Islet of Langerhans (tissue), 1 donor: ENCODE results near the gene HAUS7.
A peak's percentile ranks its signal among the peaks of the same experiment; 100 is the strongest.

ENCODE experiments used
- FAIRE-seq: peaks from one replicate; lab custom pipeline; 2011; peaks lifted over from hg19 to GRCh38; lab: Jason Lieb, UNC

Gene HAUS7

DNA sequence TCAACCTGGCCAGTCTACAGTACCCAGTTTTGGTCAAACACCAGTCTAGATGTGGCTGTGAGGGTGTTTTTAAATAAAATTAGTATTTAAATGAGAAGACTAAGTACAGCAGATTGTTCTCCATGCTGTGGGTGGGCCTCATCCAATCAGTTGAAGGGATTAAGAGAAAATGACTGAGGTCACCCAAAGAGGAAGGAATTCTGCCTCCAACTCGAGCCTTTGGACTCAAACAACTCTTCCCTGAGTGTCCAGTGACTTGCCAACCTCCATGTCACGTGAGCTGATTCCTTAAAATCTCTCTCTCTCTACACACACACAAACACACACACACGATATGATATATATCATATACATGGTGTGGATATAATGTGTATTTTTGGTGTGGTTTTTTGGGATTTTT, 34.5 kb downstream of the HAUS7 start:
- FAIRE-seq = no peak

DNA sequence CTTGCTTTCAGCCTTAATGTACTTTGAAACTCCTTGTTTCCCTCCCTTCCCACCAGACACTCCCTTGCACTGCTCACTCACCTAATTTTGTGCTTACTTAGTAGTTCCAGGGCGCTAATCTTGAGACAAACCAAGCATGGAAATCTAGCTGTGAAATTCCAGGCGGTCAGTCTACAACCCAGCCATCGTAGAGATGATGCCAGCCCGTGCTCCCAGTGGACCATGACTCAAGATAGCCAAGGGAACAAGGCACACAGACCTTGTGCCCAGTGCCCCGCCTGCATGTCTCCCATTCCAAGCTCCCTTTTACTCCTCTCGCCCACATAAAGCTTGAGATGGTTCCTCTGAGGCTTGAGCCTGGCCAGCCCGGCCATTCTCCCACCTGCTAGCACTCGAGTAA, 35.6 kb downstream of the HAUS7 start:
- no peak for FAIRE-seq

DNA sequence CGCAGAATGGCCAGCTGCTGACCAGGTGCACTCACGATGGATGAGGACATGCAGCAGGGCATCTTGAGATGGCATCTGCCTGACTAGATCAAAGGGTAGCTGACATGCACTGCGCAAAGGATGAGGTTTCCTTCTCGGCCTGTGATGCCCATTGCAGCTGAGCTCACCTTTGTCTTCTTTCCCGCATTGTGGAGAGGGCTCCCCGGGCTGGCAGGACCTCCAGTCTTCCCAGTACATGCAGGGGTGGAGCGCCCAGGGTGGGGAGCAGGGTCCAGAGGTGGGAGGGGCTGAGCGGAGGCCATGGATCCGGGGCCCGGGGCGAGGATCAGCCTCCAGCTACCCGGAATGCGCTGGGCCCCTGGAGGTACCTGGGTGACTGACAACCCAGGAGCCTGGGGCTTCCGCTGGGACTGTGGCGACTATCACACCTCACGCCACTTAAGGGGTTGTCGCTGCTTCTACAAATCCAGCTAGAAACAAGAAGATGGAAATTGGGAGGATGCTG, 36.5 kb downstream of the HAUS7 start:
- FAIRE-seq = no peak

DNA sequence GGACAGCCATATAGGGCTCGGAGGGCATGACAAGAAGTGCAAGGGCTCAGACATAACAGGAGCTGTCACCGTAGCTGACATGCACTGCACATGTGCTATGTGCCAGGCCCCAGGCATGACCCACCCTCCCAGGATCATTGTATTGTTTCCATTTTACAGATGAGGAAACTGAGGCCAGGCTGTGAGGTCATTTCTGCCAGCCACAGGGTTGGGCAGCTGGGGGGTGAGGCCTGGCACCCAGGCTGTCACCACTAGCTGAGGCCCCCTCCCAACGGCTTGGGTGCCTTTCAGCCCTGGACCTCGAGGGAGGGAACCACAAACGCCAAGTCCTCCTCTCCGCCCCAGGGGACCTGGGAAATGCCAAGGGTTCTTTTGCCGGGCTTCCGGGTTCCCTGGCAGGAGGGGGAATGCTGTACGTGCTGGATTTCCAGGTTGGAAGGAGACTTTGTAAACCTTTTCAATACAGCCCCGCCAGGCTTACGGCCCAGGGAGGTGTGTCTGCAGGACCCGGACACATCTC, 37.2 kb downstream of the HAUS7 start:
- FAIRE-seq = no peak

DNA sequence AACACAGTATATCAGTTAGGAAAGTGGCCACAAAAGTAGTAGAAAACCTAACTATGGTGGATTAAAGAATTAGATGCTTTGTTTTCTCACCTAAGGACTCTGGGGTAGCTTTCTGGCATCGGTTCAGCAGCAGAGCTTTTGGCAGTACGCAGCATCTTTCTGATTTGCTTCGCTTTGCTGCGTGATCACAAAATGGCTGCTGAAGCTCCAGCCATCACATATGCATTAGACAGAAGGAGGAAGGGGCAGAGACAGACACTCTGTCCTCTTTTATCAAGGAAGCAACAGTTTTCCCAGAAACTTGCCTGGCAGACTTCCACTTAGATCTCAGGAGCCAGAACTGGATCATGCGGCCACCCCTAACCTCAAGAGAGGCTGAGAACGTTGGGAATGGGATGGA, 39.6 kb downstream of the HAUS7 start:
- no peak for FAIRE-seq

DNA sequence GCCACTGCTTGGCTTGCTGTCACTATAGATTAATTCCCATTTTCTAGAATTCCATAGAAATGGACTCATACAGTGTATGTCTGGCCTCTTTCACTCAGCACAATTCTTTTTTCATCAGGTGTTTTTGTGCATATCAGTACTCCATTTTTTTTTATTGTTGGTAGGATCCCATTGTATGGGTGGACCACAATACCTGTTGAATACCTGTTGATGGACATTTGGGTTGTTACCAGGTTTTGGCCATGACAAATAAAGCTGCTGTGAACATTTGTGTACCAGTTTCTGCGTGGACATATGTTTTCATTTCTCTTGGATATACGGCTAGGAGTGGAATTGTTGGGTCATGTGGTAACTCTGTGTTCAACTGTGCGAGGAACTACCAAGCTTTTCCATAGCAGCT, 44.2 kb downstream of the HAUS7 start:
- FAIRE-seq = no peak

DNA sequence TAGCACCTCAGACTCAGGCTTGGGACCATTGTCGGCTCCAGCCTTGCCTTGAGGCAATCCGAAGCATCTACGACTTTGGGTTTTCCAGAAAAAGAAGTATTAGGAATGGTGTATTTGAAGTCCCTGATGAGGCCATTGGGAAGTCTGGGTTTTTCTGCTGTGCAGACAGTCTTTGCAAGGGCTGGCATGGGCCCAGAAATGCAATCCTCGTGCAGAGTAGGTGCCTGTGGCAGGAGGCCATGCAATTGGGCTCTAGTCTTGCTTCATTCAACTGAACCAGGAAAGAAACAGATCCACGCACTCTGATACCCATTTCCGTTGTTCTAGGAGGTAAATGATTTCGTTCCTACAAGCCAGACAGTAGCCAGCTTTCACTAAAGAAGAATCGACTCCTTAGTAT, 46.7 kb downstream of the HAUS7 start:
- no peak for FAIRE-seq

DNA sequence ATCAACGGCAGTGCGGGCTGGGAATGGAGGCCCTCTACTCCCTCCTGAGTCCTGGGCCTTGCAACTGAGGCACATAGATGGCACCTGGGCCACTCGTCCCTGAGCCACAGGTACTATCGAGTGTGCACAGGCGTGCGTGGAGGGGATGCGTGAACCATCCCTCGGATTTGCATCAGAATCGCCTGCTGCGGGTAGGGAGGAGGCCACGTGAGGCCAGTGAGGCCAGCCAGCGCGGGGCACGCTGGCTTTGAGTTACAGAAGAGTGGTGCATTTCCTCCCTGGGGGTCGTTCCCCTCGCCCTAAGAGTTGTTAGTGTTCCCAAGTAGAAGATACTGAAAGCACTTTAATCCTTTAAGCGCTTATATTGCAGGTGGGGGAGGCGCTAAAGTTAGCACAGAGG, 48.5 kb downstream of the HAUS7 start:
- no peak for FAIRE-seq

DNA sequence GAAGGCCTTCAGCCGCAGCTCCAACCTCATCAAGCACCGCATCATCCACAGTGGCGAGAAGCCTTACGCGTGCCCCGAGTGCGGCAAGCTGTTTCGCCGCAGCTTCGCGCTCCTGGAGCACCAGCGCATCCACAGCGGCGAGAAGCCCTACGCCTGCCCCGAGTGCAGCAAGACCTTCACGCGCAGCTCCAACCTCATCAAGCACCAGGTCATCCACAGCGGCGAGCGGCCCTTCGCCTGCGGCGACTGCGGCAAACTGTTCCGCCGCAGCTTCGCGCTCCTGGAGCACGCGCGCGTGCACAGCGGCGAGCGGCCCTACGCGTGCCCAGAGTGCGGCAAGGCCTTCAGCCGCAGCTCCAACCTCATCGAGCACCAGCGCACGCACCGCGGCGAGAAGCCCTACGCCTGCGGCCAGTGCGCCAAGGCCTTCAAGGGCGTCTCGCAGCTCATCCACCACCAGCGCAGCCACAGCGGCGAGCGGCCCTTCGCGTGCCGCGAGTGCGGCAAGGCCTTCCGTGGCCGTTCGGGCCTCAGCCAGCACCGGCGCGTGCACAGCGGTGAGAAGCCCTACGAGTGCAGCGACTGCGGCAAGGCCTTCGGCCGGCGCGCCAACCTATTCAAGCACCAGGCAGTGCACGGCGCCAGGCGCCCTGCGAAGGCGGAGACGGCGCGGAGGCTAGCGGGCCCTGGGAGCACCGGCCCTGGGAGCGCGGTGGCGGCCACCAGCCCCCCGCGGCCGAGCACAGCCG, 49.4 kb downstream of the HAUS7 start:
- FAIRE-seq = no peak

DNA sequence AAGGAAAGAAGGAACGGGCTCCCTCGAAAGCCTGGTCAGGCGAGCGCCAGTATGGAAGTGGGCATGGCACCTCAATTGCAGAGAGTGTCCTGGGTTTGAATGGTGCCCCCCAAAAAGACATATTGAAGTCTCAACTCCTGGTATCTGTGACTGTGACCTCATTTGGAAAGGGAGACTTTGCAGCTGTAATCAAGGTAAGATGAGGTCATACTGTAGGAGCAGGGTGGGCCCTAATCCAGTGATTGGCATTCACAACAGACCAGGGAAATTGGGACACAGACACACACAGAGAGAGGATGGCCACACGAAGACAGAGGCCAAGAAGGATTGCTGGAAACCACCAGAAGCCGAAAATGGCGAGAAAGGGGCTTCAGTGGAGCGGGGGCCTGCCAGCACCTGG, 52.7 kb downstream of the HAUS7 start:
- FAIRE-seq = no peak

DNA sequence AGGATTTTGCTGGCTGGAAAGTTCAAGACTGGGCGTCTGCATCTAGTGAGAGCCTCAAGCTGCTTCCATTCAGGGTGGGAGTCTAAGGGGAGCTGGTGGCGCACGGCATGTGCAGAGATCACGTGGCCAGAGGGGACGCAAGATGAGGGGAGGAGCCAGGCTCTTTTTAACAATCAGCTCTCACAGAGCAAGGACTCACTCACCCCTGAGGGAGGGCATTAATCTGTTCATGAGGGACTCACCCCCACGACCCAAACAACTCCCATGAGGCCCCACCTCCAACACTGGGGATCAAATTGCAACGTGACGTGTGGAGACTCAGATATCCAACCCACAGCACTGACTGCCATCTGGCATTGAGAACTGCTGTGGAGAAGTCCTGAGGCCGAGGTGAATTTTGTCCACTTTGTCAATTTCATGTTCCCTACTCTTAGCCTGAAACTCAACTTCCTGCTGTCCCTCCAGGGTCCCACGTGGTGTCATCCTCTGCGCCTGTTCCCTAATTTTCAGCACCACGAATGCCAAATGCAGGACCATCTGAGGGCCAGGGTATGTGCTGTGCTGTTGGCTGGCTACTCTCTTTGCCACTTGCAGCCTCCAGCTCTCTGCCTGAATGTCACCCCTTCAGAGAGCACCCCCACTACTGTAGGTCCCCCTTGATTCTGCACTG, 53.5 kb downstream of the HAUS7 start:
- FAIRE-seq = no peak

DNA sequence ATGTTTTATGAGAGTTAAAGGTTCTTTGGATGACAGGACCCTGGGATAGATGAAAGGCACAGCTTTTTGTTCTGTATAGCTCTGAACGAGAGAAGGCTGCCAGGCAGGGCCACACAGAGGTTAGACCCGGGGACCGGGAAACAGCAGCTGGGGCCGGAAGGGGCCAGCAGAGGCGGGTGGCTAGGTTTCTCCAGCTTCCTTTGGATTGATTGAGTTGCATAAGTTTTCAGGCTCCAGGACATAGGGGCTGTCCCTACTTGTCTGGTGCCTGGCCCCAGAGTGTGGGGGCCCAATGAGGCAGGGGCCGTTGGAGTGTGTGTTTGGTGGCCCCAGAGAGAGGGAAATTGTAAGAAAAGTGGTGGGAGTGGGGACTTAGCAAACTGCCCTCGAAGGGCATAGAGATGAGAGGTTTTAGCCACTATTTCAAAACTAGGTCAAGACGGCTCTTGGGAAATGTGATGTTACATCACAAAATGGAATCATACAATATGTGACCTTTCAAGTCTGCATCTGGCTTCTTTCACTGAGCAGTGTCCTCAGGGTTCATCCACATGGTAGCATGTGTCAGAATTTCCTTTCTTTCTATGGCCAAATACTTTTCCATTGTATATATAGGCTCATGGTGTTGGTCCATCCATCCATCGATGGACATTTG, 55.4 kb downstream of the HAUS7 start:
- FAIRE-seq = no peak

DNA sequence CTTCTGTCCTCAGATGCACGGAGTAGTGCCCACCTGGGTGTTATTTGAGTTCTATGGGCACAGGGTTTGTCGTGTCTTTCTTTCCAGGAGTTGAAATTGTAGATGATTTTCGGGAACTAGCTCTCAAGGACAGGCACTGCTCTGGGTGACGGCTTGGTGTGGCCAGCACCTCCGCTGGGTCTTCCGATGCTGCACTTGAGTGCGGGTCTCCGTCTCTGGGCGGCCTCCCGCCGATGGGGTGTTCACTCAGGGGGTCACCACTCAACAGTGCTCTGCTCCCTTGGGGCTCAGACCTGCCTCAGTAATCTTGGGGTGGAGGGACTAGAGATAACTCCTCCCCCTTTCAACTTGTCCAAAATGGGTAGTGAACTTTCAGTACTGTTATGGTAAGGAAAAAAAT, 56.6 kb downstream of the HAUS7 start:
- FAIRE-seq = no peak

DNA sequence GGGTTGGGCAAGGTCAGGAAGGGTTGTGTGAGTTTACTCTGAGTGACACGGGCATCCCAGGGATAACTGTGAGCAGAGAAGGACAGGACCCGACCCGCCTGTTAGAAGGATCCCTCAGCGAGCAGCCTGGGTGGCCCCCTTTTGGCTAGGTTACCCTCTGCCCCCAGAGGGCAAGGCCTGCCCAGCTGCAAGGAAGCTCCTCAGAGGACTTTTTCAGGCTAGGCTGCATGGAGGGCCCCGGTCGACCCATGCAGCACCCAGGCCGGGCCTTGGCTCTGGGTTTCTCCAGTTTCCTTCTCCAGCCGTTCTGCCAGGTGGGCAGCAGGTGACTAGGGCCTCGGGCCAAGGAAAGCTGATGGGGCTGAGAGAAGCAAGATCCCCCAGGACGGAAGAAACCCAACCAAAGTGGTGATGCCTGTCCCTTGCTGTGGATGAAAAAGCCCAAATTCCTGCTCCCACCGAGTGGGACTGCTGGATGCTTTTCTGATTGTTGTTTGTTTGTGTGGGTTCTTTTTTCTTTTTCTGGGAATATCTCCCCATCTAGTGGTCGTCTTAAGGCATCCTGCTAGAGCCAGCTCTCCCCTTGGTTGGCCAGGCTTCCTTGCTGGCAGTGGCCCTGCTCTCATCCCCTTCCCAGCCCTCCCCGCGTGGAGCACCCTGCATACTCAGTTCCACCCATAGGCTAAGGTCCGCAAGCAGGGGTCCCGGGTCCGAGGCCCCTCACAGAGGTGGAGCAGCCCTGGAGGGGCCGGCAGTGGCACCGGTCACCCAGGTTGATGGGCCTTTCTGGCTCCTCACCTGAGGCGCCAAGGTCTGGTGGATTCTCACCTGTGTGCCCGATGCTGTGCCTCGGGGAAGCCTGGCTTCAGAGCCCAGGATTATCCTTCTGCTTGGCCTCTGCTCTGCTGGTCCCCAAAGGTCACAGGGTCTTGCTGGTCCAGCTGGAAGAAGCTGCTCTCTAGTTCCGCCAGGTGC, 57.3 kb downstream of the HAUS7 start:
- FAIRE-seq = no peak

DNA sequence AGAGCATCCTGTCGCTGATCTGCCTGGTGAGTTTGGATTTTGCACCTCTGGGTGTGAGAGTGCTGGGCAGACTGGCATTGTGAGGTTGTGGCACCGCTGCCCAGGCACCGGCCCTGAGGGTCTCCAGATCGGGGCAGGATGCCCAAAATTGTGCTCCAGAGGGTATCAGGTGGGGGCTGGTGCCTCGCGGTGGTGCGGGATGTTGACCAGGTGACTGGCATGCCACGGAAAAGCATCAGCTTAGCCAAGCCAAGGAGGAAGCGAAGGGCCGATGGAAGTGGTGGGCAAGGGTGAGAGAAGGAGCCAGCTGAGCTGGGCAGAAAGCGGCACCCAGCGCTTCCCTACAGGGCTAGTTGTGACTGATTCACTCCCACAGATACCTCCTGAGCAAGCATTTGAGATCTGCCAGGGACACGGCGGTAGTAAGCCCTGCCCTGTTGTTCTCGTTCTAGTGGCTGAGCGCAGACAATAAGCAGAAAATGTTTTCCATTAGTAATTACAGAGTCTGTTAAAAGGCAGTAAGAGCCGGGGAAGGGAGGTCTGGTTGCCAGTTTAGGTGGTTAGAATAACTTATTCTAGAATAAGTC, 58.3 kb downstream of the HAUS7 start:
- FAIRE-seq = peak; percentile 13

DNA sequence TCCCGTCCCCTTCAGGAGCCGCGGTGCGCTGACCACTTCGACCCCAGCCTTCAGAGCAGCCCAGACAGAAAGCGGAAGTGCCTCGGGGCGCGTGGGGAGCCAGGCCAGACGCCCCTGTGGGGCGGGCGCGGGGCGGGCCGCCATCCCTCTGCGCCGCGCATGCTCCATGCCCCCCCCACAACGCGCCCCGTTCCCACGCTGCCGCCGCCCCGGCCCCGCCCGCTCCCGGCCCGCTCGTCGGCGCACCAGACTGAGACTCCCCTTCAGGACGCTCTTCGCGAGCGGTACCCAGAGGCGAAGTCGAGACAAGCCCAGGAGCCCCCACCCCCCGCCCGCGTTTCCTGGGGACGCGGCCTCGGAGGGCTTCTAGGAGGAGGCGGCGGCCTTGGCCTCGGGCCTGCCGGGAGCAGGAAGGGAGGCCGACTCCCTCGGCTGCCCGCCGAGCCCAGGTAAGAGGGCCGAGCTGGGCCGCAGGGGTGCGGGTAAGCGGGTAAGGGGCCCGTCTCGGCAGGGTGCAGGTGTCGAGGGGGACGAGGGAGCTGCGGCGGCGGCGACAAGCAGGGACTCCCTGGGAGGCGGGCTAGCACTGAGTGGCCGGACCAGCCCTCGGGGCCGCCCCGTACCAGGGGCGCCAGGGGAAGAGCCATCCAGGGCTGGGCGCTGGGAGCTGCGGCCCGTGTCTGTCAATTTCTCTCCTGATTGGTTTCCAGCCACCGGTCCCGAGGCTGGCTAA, 59.0 kb downstream of the HAUS7 start, which contains the start of gene ZFP92:
TSS of gene ZFP92 (plus strand) at position 218 of the 733 bp plus-strand sequence. CDS start 6,851 bp downstream, outside the sequence.
- no peak for FAIRE-seq

DNA sequence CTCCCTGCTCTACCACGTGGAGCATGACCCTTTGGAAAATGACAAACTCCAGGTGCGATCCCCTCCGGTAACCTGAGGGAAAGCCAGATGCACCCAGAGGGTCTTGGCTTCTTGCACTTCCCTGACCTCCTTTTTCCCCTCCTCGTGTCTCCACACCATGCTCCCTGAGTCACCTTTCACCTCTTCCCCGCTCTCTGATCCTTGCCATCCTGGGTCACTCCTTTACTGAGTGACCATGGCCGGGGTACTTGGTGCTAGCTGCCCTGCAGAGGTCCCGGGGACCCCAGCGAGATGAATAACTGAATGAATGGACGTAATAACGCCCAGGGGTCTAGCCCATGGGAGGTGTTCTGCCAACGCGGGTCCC, 59.5 kb downstream of the HAUS7 start:
- no peak for FAIRE-seq

DNA sequence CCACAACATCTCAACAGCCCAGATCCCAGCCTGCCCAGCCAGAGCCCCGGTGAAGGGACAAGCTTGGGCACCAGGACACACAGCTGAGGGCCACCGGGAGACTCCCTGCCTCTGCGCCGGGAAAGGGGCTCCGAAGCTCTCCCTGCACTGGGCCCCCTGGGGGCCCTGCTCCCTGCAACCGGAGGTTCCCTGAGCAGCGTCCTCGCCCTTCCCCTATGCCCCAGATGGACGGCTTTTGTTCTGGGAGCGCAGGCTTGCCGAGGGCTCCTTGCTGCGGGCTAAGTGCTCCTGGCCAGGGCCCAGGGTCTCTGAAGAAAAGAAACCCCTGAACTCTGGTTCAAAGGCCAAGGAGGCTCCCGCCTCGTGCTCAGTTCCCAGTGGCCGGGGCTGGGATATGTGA, 60.0 kb downstream of the HAUS7 start:
- no peak for FAIRE-seq

DNA sequence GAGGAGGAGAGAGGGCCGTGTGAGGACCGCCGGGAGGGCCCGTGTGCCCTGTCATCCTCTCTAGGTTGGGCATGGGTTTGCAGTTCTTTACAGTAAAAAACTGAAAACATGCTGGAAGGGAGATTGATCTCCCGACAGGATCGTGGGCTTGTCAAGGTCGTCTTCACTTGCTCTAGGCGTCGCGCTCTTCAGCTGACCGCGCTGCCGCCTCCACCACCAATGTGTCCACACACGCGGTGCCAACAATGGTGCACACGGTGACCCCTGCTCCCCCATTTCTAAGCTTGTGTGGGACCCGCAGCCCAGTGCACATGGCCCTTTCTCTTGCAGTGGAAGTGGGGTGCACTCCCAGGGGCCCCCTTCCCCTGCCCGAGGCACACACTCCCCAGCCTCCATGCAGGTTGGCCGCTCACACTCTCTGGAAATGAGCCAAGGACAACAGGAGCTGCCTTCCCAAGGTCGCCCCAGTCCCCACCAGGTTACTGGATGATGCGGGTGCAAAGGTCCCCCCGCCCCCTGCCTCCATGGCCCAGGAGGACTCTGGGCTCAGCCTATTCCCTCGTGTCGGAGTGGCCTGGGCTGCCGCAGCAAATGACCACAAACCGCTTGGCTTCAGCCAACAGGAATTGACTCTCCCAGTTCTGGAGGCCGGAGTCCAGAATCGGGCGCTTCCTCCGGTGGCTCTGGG, 60.8 kb downstream of the HAUS7 start:
- FAIRE-seq = no peak

DNA sequence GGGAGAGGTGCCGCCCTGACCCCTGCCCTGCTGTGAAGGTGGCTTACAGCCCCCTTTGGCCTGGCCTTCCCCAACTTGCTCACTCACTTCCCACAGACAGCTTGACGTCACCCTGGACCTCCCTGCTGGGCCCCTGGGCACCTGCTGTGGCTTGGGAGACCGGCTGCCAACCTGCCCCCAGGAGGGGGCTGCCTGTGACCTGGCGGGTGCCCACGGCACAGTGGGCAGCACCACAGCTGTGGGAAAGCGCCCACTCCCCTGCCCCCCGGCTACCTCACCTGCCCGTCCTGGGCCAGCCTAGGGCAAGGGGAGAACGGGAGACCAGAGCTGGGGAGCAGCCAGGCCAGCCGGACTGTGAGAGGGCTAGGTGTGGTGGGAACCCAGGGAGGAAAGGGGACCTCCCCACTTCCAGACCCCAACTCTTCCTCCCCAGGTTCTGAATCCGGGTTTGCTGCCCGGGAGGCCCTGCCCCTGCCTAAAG, 61.5 kb downstream of the HAUS7 start:
- no peak for FAIRE-seq
